B cell (primary cell): ENCODE measurements around the gene NDOR1.

Experiments used
- EZH2 ChIP-seq: IDR thresholded peaks from 2 replicates; pipeline ENCODE4 v1.6.1; 2012; ENCODE audit warnings: borderline replicate concordance, low read depth, mild to moderate bottlenecking, moderate library complexity, low read length; ENCODE audit not compliant: insufficient read depth, poor library complexity, severe bottlenecking
- TF ChIP-seq, protein P1 (sequence below): fragments of 200-600 bp; IDR thresholded peaks from one replicate; pipeline ENCODE4 v1.8.0; 2022; ENCODE audit warnings: antibody characterized with exemption, mild to moderate bottlenecking

DNA sequence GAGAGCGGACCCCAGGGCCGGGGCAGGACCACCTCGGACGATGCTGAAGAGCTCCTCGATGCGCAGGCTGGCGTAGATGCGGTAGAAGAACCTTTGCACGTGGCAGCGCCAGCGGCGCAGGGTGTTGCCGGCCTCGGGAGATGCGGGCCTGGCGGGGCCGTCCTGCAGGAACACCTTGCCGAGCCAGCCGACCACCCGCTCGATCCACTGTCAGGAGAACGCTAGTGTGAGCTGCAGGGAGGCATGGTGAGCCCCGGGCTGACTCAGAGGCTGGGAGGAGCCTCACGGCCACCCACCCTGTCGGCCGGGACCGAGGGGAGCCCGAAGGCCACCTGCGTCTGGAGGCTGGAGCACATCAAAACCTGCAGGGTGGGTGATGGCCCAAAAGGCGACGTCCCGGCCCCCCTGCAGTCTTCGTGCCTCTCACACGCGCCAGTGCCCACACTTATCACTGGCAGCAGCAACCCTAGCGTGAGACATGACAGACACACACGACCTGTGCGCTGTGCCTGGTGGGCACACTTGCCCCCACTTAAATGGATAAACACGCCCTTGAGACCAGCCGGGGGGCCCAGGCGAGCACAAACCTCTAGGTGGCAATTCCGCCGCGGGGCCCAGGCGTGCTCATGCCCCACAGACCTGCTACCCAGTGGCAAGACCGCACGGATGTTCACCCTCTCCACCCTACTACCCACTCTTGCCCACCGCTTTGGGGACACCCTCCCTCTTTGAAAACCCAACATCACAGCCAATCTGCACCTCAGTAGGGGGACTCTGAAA lies 20.4 kb upstream of the NDOR1 start:
- TF ChIP-seq EZH2, result no peak
- TF ChIP-seq, protein P1, sequence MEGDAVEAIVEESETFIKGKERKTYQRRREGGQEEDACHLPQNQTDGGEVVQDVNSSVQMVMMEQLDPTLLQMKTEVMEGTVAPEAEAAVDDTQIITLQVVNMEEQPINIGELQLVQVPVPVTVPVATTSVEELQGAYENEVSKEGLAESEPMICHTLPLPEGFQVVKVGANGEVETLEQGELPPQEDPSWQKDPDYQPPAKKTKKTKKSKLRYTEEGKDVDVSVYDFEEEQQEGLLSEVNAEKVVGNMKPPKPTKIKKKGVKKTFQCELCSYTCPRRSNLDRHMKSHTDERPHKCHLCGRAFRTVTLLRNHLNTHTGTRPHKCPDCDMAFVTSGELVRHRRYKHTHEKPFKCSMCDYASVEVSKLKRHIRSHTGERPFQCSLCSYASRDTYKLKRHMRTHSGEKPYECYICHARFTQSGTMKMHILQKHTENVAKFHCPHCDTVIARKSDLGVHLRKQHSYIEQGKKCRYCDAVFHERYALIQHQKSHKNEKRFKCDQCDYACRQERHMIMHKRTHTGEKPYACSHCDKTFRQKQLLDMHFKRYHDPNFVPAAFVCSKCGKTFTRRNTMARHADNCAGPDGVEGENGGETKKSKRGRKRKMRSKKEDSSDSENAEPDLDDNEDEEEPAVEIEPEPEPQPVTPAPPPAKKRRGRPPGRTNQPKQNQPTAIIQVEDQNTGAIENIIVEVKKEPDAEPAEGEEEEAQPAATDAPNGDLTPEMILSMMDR, result no peak
